Transverse colon (tissue), 4 donors: ENCODE results near the gene TRIM5. TPM values are rescaled to one million over a fixed set of nuclear protein-coding genes. Genes with fewer than 3 reads are reported as not detected.
A peak's percentile ranks its signal among the peaks of the same experiment; 100 is the strongest.

Experiments used
- DNase-seq: peaks from one replicate; pipeline ENCODE4 v3.0.0-alpha.2; 2019
- H3K27ac ChIP-seq, 4 donors: fragments of 200-600 bp; sonication (generic); 2 replicates each; pipeline ENCODE4 v1.5.1; 2016 to 2018; ENCODE audit warnings: inconsistent platforms in 4 of 4
- H3K27me3 ChIP-seq: fragments of 200-600 bp; sonication (generic); 2 replicates; pipeline ENCODE4 v1.5.1; 2017; ENCODE audit warnings: inconsistent platforms
- H3K36me3 ChIP-seq, 4 donors: fragments of 200-600 bp; sonication (generic); 2 replicates each; pipeline ENCODE4 v1.5.1; 2017 to 2019; ENCODE audit warnings: inconsistent platforms in 4 of 4
- H3K4me1 ChIP-seq, 4 donors: fragments of 200-600 bp; sonication (generic); 2 replicates each; pipeline ENCODE4 v1.5.1; 2017 to 2020; ENCODE audit warnings: inconsistent platforms in 4 of 4
- H3K4me3 ChIP-seq, 4 donors: fragments of 200-600 bp; sonication (generic); 1 replicate in 1 of 4; 2 replicates in 3 of 4; pipeline versions ENCODE4 v1.5.1 to v1.6.1; 2017 to 2019; ENCODE audit warnings: inconsistent platforms in 4 of 4
- H3K9me3 ChIP-seq, 2 donors: fragments of 200-600 bp; sonication (generic); 2 replicates each; pipeline ENCODE4 v1.5.1; 2017 to 2019; ENCODE audit warnings: inconsistent platforms in 2 of 2
- CTCF ChIP-seq, 5 experiments: fragments of 200-600 bp in 3 of 5; fragments of 450-650 bp in 2 of 5; sonication (generic) in 3 of 5; IDR thresholded peaks; 1 replicate in 2 of 5; 2 replicates in 3 of 5; pipeline ENCODE4 v1.5.1; 2016 to 2017; ENCODE audit warnings: antibody characterized with exemption in 5 of 5, inconsistent platforms in 3 of 5, mild to moderate bottlenecking in 2 of 5, moderate library complexity in 1 of 5
- EP300 ChIP-seq: sonication (generic); formaldehyde crosslinking; IDR thresholded peaks from one replicate; pipeline ENCODE4 v1.6.1; 2017; ENCODE audit warnings: antibody characterized with exemption, low read depth
- POLR2A ChIP-seq: fragments of 450-650 bp; IDR thresholded peaks from one replicate; pipeline ENCODE4 v1.6.1; 2016; ENCODE audit warnings: antibody characterized with exemption, mild to moderate bottlenecking, moderate library complexity
- POLR2AphosphoS5 ChIP-seq, 3 donors: sonication (generic); formaldehyde crosslinking; IDR thresholded peaks; one replicate each; pipeline ENCODE4 v1.6.1; 2016; ENCODE audit warnings: antibody characterized with exemption in 3 of 3
- WGBS, 2 donors: methylation state at CpG; one replicate each; pipeline ENCODE4 v1.1.5; 2018; ENCODE audit warnings: low coverage in 1 of 2; 5-methylcytosine and 5-hydroxymethylcytosine counted together
- in situ Hi-C, 4 donors: fragments of 200-750 bp; cut with MboI; loops; one replicate each; pipeline versions ENCODE4 v1.15.0 to v1.15.1; 2017; ENCODE audit warnings: low sequenced_read_pairs in 3 of 4, low pct_ligation_motif_present in 1 of 4, low pct_unique_long_range_greater_than_20kb in 1 of 4
- intact Hi-C: fragments of 100-400 bp; cut with DNase I; formaldehyde crosslinking; loops from one replicate; pipeline ENCODE4 v1.15.1; 2023; ENCODE audit warnings: low total_unique reads
- total RNA-seq, 4 donors: library from RNA; depleted of rRNA; stranded (reverse); fragments of >200 nt; gene quantifications; one replicate each; pipeline ENCODE4 v1.1.0, GENCODE V29; 2016

Gene TRIM5
- total RNA-seq, 4 donors from 2014 or later: 10.5 to 23.6 (median 16.3) TPM

- H3K36me3 ChIP-seq: no peaks in the 10 kb centered on the region
- intact Hi-C loops (no loop called here), in situ Hi-C loops (no loop called here)
- 69 to 70% methylated on average over 5 of the region's 5 CpGs for WGBS, 2 donors
- no peaks in the 10 kb centered on the region for H3K27me3 ChIP-seq
- H3K27ac ChIP-seq: no peak overlapping the region
- TF ChIP-seq POLR2AphosphoS5 (IDR thresholded peaks at IDR 0.05) (no peak), POLR2A (no peak), CTCF (IDR thresholded peaks at IDR 0.05) (no peak), EP300 (no peak)
- no peak overlapping the region for H3K4me3 ChIP-seq
- DNase-seq: no peak
- no peaks in the 10 kb centered on the region for H3K9me3 ChIP-seq
- H3K4me1 ChIP-seq: peaks cover 15 to 29% (median 22%) of the 10 kb centered on the region in 4 donors
Observed at GRCh38 chr11:5626196-5626595, 58.7 kb downstream of the TRIM5 start.

GRCh38 chr11:5625281-5625680 lies 59.6 kb downstream of the TRIM5 start:
- H3K27ac ChIP-seq: peak overlapping the region; percentile 78 to 84 (median 78)
- DNase-seq: no peak
- H3K4me1 ChIP-seq: peaks cover 24 to 38% (median 32%) of the 10 kb centered on the region in 4 donors
- 5 to 15% methylated on average over 4 of the region's 4 CpGs for WGBS, 2 donors
- TF ChIP-seq CTCF (IDR thresholded peaks at IDR 0.05) (no peak), POLR2AphosphoS5 (IDR thresholded peaks at IDR 0.05) (no peak), EP300 (no peak), POLR2A (no peak)
- intact Hi-C loops: no loop called here
- H3K9me3 ChIP-seq: no peaks in the 10 kb centered on the region
- peak overlapping the region in 3 of 4 donors; percentile 45 to 68 (median 46) for H3K4me3 ChIP-seq
- H3K27me3 ChIP-seq: no peaks in the 10 kb centered on the region
- in situ Hi-C loops: no loop called here
- no peaks in the 10 kb centered on the region for H3K36me3 ChIP-seq

DNA sequence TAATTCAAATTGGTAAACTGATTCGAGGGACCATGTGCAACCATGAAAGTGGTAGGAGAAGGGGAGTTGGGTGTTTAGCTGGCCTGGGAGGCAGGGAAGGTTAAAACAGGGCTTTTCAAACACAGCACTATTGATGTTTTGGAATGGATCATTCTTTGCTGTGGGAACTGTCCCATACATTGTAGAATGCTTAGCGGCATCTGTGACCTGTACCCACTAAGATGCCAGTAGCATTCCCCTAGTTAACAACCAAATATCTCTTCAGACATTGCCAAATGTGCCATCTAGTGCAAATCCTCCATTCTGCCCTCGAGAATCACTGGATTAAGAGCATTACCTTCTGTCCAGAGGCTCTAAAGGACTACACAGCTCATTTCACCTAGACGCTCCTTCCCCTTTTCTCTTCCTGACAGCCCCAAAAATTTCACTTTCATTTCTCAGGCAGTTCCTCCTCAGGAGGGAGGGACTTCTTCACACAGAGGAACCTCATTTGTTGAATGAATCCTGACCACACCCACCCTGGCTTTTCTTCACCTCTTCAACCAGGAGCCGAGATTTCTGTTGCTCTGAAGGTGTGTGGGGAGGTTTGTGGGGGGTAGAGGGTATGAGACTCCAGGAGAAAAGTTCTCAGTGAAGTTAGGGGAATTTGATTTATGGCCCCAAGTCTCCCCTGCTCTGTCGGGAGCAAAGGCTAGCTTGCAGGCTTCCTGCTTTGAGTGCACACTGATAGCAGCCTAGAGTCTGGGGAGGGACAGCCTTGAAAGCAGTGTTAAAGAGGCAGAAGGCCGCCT lies 60.2 kb downstream of the TRIM5 start, which contains the start of gene TRIM34:
Gene TRIM34 (plus strand): TSS at position 513 of the 791 bp plus-strand sequence. CDS start 7,331 bp downstream, outside the sequence.
- 8 to 9% methylated on average over 4 to 7 of the region's 7 CpGs for WGBS, 2 donors
- in situ Hi-C loops: loop anchor here in 2 of 4 donors (25.0 kb wide), 1 partner anchor 188 kb away; the partner anchor contains the start of gene OR52N2 (in 2 of the 2)
- Histone ChIP-seq H3K27ac (peak within 1 kb of the TSS; percentile 78 to 84 (median 78)), H3K9me3 (no peaks in the 10 kb centered on the region), H3K27me3 (no peaks in the 10 kb centered on the region), H3K4me3 (peak within 1 kb of the TSS; percentile 45 to 68 (median 46)), H3K36me3 (no peaks in the 10 kb centered on the region), H3K4me1 (peaks cover 24 to 40% (median 32%) of the 10 kb centered on the region in 4 donors)
- TF ChIP-seq CTCF (IDR thresholded peaks at IDR 0.05): no peak
- peak; percentile 66 to 71 (median 67) for TF ChIP-seq POLR2AphosphoS5 (IDR thresholded peaks at IDR 0.05)
- peak; percentile 60 for TF ChIP-seq POLR2A
- peak; percentile 67 for DNase-seq
- intact Hi-C loops: no loop called here

- Histone ChIP-seq H3K36me3 (no peaks in the 10 kb centered on the region), H3K27me3 (no peaks in the 10 kb centered on the region), H3K4me3 (no peak overlapping the region), H3K9me3 (no peaks in the 10 kb centered on the region), H3K4me1 (peaks cover 24 to 40% (median 32%) of the 10 kb centered on the region in 4 donors), H3K27ac (no peak overlapping the region)
- no peak for TF ChIP-seq POLR2A
- TF ChIP-seq POLR2AphosphoS5 (IDR thresholded peaks at IDR 0.05): no peak
- TF ChIP-seq CTCF (IDR thresholded peaks at IDR 0.05): no peak
- no peak for TF ChIP-seq EP300
- in situ Hi-C loops: loop anchor here in 2 of 4 donors (25.0 kb wide), 1 partner anchor 189 kb away; the partner anchor contains the start of gene OR52N2 (in 2 of the 2)
- no peak for DNase-seq
- WGBS, 2 donors: 88% methylated on average over 3 of the region's 3 CpGs; no CpG with 5 or more reads in 1 of the 2 donors
- intact Hi-C loops: no loop called here
Observed at GRCh38 chr11:5622802-5623201, 62.1 kb downstream of the TRIM5 start.
